Hematopoietic multipotent progenitor cell treated with erythropoietin and hydrocortisone succinate and interleukin-3 and kit ligand, for 4 days (in vitro differentiated cells): ENCODE data around the gene SPATA24.
A peak's percentile ranks its signal among the peaks of the same experiment; 100 is the strongest.
"Not testable (repeated sequence)": the region's sequence is repeated elsewhere in the genome, so short reads cannot be mapped to it uniquely, and the experiment has no call there.

Experiments used
- DNase-seq: peaks from one replicate; pipeline ENCODE4 v3.0.0-alpha.2; 2015

SPATA24 gene

DNA sequence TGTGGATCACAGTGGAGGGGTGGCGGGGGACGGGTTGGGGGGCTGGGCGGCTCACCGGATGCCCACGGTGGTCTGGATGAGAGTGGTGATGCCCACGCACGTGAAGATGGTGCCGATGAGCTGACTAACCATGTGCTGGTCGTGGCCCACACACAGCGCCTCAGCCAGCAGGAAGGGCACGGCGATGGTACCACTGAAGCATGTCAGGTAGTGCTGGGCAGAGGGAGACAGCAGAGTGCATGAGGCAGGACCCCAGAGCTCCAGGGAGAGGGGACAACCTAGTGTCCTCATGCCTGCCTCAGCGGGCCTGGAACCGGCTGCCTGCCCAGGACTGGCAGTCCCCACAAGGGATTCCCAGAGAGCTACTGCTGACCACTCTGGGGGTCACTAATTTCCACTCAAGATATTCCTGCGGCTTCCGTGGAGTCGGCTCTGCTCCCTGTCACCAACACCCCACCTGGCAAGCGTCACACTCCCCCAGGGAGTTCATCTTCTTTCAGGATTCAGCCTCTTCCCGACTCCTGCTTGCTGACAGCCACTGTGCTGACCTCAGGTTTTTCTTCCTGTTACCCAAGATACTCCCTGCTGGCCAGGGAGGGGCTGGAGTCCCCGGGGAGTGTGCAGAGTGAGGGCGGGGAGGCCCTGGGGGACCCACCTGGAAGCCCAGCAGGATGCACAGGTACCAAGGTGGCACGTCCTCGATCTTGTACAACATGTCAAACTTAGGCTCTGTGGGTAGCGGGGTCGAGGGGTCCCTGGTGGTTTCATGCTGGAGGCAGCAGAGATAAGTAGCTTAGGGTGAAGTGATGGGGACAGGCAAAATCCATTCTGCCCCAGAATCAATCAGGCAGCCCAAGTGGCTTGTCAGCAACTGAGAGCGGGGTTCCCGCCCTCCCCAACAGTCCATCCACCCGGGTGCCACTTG is 21.8 kb downstream of the SPATA24 start:
- DNase-seq: no peak

DNA sequence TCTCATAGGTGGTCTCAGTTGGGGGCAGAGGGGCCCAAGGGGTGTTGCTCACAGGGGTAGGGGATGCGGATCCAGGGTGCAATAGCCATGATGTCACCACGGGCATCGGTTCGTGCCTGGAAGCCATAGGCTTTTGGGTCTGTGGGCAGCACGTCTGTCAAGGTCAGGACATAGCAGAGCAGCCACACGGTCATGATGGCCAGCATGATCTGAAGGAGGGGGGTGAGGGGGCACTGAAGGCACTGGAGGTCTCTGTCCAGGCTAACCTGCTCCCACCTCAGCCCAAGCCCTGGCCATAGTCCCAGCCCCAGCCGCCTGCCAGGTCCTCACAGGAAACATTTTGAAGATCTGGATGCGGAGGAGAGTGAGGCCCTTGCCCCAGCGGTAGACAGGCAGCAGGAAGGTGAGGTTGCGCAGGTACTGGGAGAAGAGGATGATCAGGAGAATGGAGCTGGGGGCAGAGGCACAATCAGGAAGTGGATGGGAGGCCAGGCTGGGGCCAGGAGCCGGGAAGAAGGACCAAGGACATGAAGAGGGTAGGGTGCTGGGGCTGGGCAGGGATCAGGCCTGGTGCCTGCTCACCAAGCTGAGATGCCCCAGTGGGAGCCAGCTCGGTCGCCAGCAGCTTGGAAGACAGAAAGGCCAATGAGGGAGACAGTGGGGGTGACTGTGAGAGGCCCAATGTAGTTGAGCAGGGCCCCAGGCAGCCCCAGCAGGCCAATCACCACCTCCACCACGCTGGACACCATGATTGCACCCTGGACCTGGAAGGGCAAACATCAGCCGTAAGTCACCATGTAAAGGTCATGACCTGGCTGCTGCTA is 24.1 kb downstream of the SPATA24 start:
- DNase-seq: no peak

DNA sequence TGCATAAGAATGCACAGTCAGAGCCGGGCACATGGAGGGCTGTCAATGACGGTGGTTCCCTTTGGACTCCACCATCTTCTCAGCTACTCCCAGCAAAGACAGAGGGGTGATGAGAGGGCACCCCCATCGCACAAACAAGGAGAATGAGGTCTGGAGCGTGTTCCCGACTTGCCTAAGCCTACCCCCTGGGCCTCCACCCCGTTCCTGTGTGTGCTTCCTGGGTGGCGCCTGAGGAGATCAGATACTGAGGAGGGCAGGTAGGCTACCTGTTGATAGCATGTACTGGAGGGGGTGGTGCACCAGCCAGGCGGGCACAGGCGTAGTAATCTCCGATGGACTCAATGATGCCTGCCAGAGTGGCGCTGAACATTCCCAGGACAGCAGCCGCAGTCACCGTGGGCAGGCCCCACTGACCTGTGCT is 24.9 kb downstream of the SPATA24 start:
- DNase-seq: no peak

- DNase-seq: no peak
Observed at GRCh38 chr5:139378101-139378825, 25.6 kb downstream of the SPATA24 start.

DNA sequence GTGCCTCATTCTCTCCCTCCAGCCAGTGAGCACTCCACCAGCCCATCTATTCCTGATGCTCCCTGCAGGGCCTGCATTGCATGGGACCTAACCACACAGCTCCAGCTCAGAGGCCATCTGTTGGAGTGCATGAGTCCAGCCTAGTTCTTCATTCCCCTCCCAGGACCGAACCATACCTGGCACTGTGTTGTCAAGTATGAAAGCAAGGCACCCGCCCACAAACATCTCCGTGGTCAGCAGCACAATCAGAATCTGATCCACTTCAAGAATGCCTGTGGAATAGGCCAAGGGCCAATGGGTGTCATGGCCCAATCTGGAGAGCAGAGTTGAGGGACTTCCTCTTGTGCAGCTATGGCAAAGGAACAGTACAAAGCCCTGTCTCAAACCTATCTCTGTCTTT is 26.7 kb downstream of the SPATA24 start:
- DNase-seq: no peak

GRCh38 chr5:139376364-139376763 is 27.5 kb downstream of the SPATA24 start:
- no peak for DNase-seq

- no peak for DNase-seq
Observed at GRCh38 chr5:139374909-139375308, 29.0 kb downstream of the SPATA24 start.

GRCh38 chr5:139371482-139372435 is 32.1 kb downstream of the SPATA24 start:
- DNase-seq: no peak

DNA sequence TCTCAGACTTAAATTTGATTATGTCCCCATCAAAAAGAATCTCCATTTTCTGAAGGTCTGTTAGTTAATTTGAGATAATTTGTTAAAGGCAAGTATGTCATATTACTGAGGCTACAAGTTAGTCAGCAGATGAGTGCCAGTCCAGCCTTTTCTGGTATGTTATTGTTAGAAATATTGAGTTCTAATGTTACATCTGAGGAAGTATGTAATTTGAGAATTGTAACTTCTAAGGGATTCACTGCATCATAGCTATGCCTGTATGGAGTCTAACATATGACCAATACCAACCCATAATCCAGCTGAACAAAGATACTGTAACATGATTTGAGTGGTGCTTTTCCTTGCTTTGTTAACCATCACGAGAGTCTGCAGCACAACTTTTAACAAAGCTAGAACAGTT is 34.7 kb downstream of the SPATA24 start:
- DNase-seq: no peak

DNA sequence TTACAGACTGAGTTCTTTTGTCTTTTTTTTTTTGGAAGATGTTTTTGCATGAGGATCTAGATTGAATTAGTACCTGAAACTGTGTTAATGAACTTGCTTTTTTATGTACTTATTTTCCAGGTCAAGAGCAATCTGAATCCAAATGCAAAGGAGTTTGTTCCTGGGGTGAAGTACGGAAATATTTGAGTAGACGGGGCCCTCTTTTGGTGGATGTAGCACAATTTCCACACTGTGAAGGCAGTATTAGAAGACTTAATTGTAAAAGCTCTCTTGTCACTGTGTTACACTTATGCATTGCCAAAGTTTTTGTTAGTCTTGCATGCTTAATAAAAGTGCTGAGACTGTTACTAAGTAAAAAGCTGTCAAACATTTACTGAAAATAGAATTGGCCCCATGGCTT is 35.3 kb downstream of the SPATA24 start:
- peak; percentile 52 for DNase-seq

GRCh38 chr5:139364466-139364865 is 39.4 kb downstream of the SPATA24 start:
- DNase-seq: no peak

DNA sequence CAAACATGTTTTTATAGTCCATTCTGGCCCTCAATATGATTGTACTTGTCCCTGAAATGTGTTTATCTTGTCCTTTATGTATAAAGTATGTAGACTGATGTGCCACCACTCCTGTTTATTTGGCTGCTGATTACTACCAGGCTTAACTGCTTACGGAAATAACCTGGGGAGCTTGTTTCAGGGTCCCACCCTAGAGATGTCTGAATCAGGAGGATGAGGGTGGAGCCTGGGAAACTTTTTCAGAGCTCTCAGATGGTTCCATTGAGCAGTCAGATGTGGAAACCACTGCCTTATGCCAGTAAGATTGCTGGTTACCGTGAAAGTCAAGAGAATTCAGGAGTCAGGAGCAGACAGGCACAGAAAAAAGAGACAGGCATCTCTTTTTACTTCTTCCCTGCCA is 40.0 kb downstream of the SPATA24 start:
- no peak for DNase-seq

DNA sequence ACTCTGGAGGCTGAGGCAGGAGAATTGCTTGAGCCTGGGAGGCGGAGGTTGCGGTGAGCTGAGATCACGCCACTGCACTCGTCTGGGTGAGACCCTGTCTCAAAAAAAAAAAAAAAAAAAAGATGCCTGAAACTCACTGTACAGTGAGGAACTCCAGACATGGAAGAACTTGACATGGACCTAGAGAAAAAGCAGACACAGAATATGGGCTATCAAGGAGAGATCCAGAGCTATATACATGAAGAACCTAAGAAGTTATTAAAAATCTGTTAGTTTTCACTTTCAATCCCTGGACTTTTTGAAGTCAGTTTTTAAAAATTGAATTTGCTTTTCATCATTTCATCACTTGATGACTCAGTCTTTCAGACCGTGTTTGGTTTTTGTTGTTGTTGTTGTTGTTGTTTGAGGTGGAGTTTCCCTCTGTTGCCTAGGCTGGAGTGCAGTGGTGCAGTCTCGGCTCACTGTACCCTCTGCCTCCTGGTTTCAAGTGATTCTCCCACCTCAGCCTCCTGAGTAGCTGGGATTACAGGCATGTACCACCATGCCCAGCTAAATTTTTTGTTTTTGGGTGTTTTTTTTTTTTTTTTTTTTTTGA is 42.0 kb downstream of the SPATA24 start:
- DNase-seq: no peak

DNA sequence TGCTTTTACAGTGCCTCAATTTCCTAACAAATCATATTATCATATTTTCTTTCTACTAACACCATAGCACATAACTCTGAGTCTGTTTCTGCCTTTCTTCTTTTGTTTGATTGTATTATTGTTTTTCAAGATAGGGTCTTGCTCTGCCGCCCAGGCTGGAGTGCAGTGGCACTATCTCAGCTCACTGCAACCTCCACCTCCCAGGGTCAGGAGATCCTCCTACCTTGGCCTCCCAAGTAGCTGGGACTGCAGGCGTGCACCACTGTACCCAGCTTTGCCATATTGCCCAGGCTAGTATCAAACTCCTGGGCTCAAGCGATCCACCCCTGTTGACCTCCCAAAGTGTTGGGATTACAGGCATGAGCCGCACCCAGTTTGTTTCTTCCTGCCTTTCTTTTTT is 43.5 kb downstream of the SPATA24 start:
- no peak for DNase-seq

GRCh38 chr5:139358064-139358463 is 45.8 kb downstream of the SPATA24 start:
- DNase-seq: no peak

- not testable (repeated sequence) for DNase-seq
Observed at GRCh38 chr5:139355900-139356299, 48.0 kb downstream of the SPATA24 start.

- DNase-seq: no peak
Observed at GRCh38 chr5:139354186-139354585, 49.7 kb downstream of the SPATA24 start.

DNA sequence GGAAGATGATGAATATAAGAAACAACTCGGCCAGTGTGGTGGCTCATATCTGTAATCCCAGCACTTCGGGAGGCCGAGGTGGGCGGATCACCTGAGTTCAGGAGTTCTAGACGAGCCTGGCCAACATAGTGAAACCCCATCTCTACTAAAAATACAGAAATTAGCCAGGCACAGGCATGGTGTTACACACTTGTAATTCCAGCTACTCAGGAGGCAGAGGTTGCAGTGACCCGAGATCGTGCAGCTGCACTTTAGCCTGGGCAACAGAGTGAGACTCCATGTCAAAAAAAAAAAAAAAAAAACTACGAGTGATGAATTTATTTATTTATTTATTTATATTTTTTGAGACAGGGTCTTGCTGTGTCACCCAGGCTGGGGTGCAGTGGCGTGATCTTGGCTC is 56.0 kb downstream of the SPATA24 start:
- not testable (repeated sequence) for DNase-seq
